Endometrial microvascular endothelial cells (primary cell): Measurements from ENCODE around the gene ABCA1. TPM values are rescaled to one million over a fixed set of nuclear protein-coding genes. Genes with fewer than 3 reads are reported as not detected.
"Not testable (repeated sequence)": the region's sequence is repeated elsewhere in the genome, so short reads cannot be mapped to it uniquely, and the experiment has no call there.

ENCODE experiments used
- in situ Hi-C: cut with HindIII; loops from 2 replicates; pipeline ENCODE4 v1.10.0; 2017; ENCODE audit warnings: low sequenced_read_pairs, low pct_unique_long_range_greater_than_20kb; ENCODE audit errors: inconsistent ontology term
- total RNA-seq: library from RNA; depleted of rRNA; stranded (reverse); fragments of >200 nt; gene quantifications from one replicate; pipeline ENCODE4 v1.2.3, GENCODE V29; 2015; ENCODE audit errors: inconsistent ontology term

ABCA1 gene
- total RNA-seq, 1 donor from 2014 or later = 1.3 TPM

GRCh38 chr9:104912606-104913005, 15.3 kb downstream of the ABCA1 start:
- in situ Hi-C loops = no loop called here

- in situ Hi-C loops = no loop called here
Observed at GRCh38 chr9:104911032-104911607, 16.8 kb downstream of the ABCA1 start.

GRCh38 chr9:104907278-104907951, 20.5 kb downstream of the ABCA1 start:
- in situ Hi-C loops = no loop called here

GRCh38 chr9:104906441-104907277, 21.3 kb downstream of the ABCA1 start:
- in situ Hi-C loops = no loop called here

GRCh38 chr9:104905931-104906330, 22.0 kb downstream of the ABCA1 start:
- in situ Hi-C loops = no loop called here

- in situ Hi-C loops = no loop called here
Observed at GRCh38 chr9:104905153-104905901, 22.6 kb downstream of the ABCA1 start.

GRCh38 chr9:104903609-104904008, 24.3 kb downstream of the ABCA1 start:
- in situ Hi-C loops = no loop called here

GRCh38 chr9:104900871-104901270, 27.1 kb downstream of the ABCA1 start:
- in situ Hi-C loops = no loop called here

- in situ Hi-C loops = no loop called here
Observed at GRCh38 chr9:104900324-104900723, 27.6 kb downstream of the ABCA1 start.

GRCh38 chr9:104899759-104900247, 28.2 kb downstream of the ABCA1 start:
- in situ Hi-C loops = no loop called here

GRCh38 chr9:104898376-104898775, 29.6 kb downstream of the ABCA1 start:
- in situ Hi-C loops = not testable (repeated sequence)

- in situ Hi-C loops = no loop called here
Observed at GRCh38 chr9:104896131-104896530, 31.8 kb downstream of the ABCA1 start.

GRCh38 chr9:104895572-104895971, 32.4 kb downstream of the ABCA1 start:
- in situ Hi-C loops = no loop called here

GRCh38 chr9:104892701-104893100, 35.3 kb downstream of the ABCA1 start:
- in situ Hi-C loops = no loop called here

GRCh38 chr9:104890433-104890770, 37.6 kb downstream of the ABCA1 start:
- in situ Hi-C loops = no loop called here

GRCh38 chr9:104885818-104886709, 41.9 kb downstream of the ABCA1 start:
- in situ Hi-C loops = no loop called here

- in situ Hi-C loops = no loop called here
Observed at GRCh38 chr9:104883169-104883568, 44.8 kb downstream of the ABCA1 start.

- in situ Hi-C loops = no loop called here
Observed at GRCh38 chr9:104882566-104882965, 45.4 kb downstream of the ABCA1 start.
